ENCODE data around the gene CXCR5.

Gene CXCR5

DNA sequence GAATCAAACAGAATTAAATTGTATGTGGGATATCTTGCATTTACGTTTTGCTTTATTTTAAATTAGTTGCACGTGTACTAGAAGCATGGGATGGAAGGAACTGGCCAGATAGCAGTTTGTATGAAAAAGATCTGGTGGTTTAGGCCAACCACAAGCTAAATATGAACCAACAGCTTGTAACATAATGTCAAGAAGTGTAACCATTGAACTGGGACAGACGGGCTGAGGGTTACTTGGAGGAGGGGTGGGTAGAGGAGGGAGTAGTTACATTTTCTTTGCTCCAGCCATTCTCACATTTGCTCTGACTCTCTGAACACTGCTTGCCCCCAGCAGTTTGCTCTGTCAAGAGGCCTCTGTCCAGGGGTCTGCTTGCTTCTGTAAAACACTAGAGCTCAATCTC lies 31.7 kb upstream of the CXCR5 start:
- no peak overlapping the region for H4K8ac ChIP-seq (ENCODE audit: low read depth, low read length)
- H2BK15ac ChIP-seq (replicated peaks; ENCODE audit: low read depth), result no peak overlapping the region
- no peaks in the 10 kb centered on the region for H3K27me3 ChIP-seq (ENCODE audit: insufficient read depth, low read length, poor library complexity)
- H3K4me2 ChIP-seq (ENCODE audit: low read length), result no peak overlapping the region
- H2AK5ac ChIP-seq (ENCODE audit: low read length), result no peak overlapping the region
- no peak overlapping the region for H3K23ac ChIP-seq (ENCODE audit: low read length)
- H2BK120ac ChIP-seq (ENCODE audit: low read depth, low read length), result no peak overlapping the region
- no peaks in the 10 kb centered on the region for H3K79me2 ChIP-seq (ENCODE audit: control insufficient read depth, insufficient read depth, low read length)
- H3K27ac ChIP-seq (ENCODE audit: low read depth, low read length), result no peak overlapping the region
- no peak overlapping the region for H4K5ac ChIP-seq (ENCODE audit: low read length)
- H3K36me3 ChIP-seq (ENCODE audit: control insufficient read depth, insufficient read depth, low read length), result no peaks in the 10 kb centered on the region
- H3K18ac ChIP-seq (ENCODE audit: low read length), result no peak overlapping the region
- no CpG with 5 or more reads among the region's 3 CpGs for WGBS (ENCODE audit: extremely low coverage, insufficient coverage, low lambda C conversion rate)
- H3K56ac ChIP-seq (ENCODE audit: low read length), result no peak overlapping the region
- H3K9ac ChIP-seq (ENCODE audit: low read length), result no peak overlapping the region
- H3K4me1 ChIP-seq (ENCODE audit: control insufficient read depth, low read depth, low read length), result no peaks in the 10 kb centered on the region
- H3K4me3 ChIP-seq (ENCODE audit: low read length), result no peak overlapping the region
- no peak for DNase-seq
- H3K79me1 ChIP-seq (ENCODE audit: low read length), result no peaks in the 10 kb centered on the region
- H2BK5ac ChIP-seq (ENCODE audit: low read length), result no peak overlapping the region
- no peak overlapping the region for H3K4ac ChIP-seq (ENCODE audit: low read depth, low read length)

DNA sequence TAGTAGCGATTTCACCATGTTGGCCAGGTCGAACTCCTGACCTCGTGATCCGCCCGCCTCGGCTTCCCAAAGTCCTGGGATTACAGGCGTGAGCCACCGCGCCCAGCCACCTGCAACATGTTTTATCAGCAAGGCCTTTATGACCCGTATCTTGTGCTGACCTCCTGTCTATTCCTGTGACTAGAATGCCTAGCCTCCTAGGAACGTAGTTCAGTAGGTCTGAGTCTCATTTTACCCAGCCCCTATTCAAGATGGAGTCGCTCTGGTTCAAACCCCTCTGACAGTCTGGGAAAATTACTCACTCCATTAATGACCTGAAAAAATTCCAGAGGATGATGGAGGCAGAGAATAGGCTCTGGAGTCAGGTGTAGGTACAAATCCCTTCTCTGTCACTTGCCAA lies 30.0 kb upstream of the CXCR5 start:
- Histone ChIP-seq H3K4me3 (ENCODE audit: low read length) (no peak overlapping the region), H3K79me1 (ENCODE audit: low read length) (no peaks in the 10 kb centered on the region), H3K36me3 (ENCODE audit: control insufficient read depth, insufficient read depth, low read length) (no peaks in the 10 kb centered on the region), H2BK5ac (ENCODE audit: low read length) (no peak overlapping the region), H4K8ac (ENCODE audit: low read depth, low read length) (no peak overlapping the region), H3K9ac (ENCODE audit: low read length) (no peak overlapping the region), H3K4me1 (ENCODE audit: control insufficient read depth, low read depth, low read length) (no peaks in the 10 kb centered on the region), H4K5ac (ENCODE audit: low read length) (no peak overlapping the region), H3K4me2 (ENCODE audit: low read length) (no peak overlapping the region), H3K18ac (ENCODE audit: low read length) (no peak overlapping the region), H3K27ac (ENCODE audit: low read depth, low read length) (no peak overlapping the region), H3K23ac (ENCODE audit: low read length) (no peak overlapping the region), H3K27me3 (ENCODE audit: insufficient read depth, low read length, poor library complexity) (no peaks in the 10 kb centered on the region), H2AK5ac (ENCODE audit: low read length) (no peak overlapping the region), H3K56ac (ENCODE audit: low read length) (no peak overlapping the region), H2BK15ac (replicated peaks; ENCODE audit: low read depth) (no peak overlapping the region), H3K4ac (ENCODE audit: low read depth, low read length) (no peak overlapping the region), H3K79me2 (ENCODE audit: control insufficient read depth, insufficient read depth, low read length) (no peaks in the 10 kb centered on the region), H2BK120ac (ENCODE audit: low read depth, low read length) (no peak overlapping the region)
- no peak for DNase-seq
- no CpG with 5 or more reads among the region's 12 CpGs for WGBS (ENCODE audit: extremely low coverage, insufficient coverage, low lambda C conversion rate)

DNA sequence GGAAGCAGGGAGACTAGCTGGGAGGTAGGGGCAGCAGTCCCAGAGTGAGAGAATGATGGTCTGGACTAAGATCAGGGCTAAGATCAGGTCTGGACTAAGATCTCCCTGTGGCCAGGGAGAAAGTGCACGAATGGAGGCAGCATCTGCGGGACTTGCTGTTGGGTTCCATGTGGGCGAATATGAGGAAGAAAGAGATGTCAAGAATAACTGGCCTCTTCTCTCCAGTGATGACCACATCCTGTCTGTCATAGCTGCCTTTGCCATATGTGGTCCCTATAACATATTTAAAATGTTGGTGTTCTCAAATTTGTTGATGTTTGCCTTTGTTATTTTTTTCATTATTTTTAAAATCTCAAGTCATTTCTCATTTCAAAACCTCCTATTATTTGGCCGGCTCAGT lies 27.4 kb upstream of the CXCR5 start:
- no peak overlapping the region for H2AK5ac ChIP-seq (ENCODE audit: low read length)
- no peak for DNase-seq
- no peak overlapping the region for H3K18ac ChIP-seq (ENCODE audit: low read length)
- no peaks in the 10 kb centered on the region for H3K79me1 ChIP-seq (ENCODE audit: low read length)
- H3K23ac ChIP-seq (ENCODE audit: low read length), result no peak overlapping the region
- H2BK15ac ChIP-seq (replicated peaks; ENCODE audit: low read depth), result no peak overlapping the region
- no CpG with 5 or more reads among the region's 4 CpGs for WGBS (ENCODE audit: extremely low coverage, insufficient coverage, low lambda C conversion rate)
- no peak overlapping the region for H2BK5ac ChIP-seq (ENCODE audit: low read length)
- H3K79me2 ChIP-seq (ENCODE audit: control insufficient read depth, insufficient read depth, low read length), result no peaks in the 10 kb centered on the region
- no peak overlapping the region for H3K4me3 ChIP-seq (ENCODE audit: low read length)
- no peak overlapping the region for H3K27ac ChIP-seq (ENCODE audit: low read depth, low read length)
- H2BK120ac ChIP-seq (ENCODE audit: low read depth, low read length), result no peak overlapping the region
- H3K36me3 ChIP-seq (ENCODE audit: control insufficient read depth, insufficient read depth, low read length), result no peaks in the 10 kb centered on the region
- H3K56ac ChIP-seq (ENCODE audit: low read length), result no peak overlapping the region
- no peak overlapping the region for H3K9ac ChIP-seq (ENCODE audit: low read length)
- H3K4me1 ChIP-seq (ENCODE audit: control insufficient read depth, low read depth, low read length), result no peaks in the 10 kb centered on the region
- no peaks in the 10 kb centered on the region for H3K27me3 ChIP-seq (ENCODE audit: insufficient read depth, low read length, poor library complexity)
- H3K4me2 ChIP-seq (ENCODE audit: low read length), result no peak overlapping the region
- H3K4ac ChIP-seq (ENCODE audit: low read depth, low read length), result no peak overlapping the region
- H4K8ac ChIP-seq (ENCODE audit: low read depth, low read length), result no peak overlapping the region
- H4K5ac ChIP-seq (ENCODE audit: low read length), result no peak overlapping the region

DNA sequence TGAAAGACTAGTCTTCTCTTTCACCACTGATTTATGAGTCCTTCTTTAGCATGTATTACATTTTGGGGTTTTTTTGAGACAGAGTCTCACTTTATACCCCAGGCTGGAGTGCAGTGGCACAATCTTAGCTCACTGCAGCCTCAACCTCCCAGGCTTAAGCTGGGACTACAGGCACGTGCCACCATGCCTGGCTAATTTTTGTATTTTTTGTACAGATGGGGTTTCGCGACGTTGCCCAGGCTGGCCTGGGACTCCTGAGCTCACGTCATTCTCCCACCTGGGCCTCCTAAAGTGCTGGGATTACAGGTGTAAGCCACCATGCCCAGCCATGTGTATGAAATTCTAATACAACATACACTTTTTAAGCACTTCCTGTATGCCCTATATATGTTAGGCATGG lies 26.3 kb upstream of the CXCR5 start:
- WGBS (ENCODE audit: extremely low coverage, insufficient coverage, low lambda C conversion rate), result no CpG with 5 or more reads among the region's 5 CpGs

GRCh38 chr11:118859973-118860372 lies 23.7 kb upstream of the CXCR5 start:
- Histone ChIP-seq H2BK5ac (ENCODE audit: low read length) (no peak overlapping the region), H2BK120ac (ENCODE audit: low read depth, low read length) (no peak overlapping the region), H3K4me2 (ENCODE audit: low read length) (no peak overlapping the region), H3K79me2 (ENCODE audit: control insufficient read depth, insufficient read depth, low read length) (no peaks in the 10 kb centered on the region), H3K27ac (ENCODE audit: low read depth, low read length) (no peak overlapping the region), H3K4me1 (ENCODE audit: control insufficient read depth, low read depth, low read length) (no peaks in the 10 kb centered on the region), H3K18ac (ENCODE audit: low read length) (no peak overlapping the region), H3K4me3 (ENCODE audit: low read length) (no peak overlapping the region), H2BK15ac (replicated peaks; ENCODE audit: low read depth) (no peak overlapping the region), H3K79me1 (ENCODE audit: low read length) (no peaks in the 10 kb centered on the region), H4K5ac (ENCODE audit: low read length) (no peak overlapping the region), H3K56ac (ENCODE audit: low read length) (no peak overlapping the region), H3K23ac (ENCODE audit: low read length) (no peak overlapping the region), H3K9ac (ENCODE audit: low read length) (no peak overlapping the region), H3K27me3 (ENCODE audit: insufficient read depth, low read length, poor library complexity) (no peaks in the 10 kb centered on the region), H3K4ac (ENCODE audit: low read depth, low read length) (no peak overlapping the region), H3K36me3 (ENCODE audit: control insufficient read depth, insufficient read depth, low read length) (no peaks in the 10 kb centered on the region), H4K8ac (ENCODE audit: low read depth, low read length) (no peak overlapping the region), H2AK5ac (ENCODE audit: low read length) (no peak overlapping the region)
- DNase-seq, result no peak
- no CpG with 5 or more reads among the region's 4 CpGs for WGBS (ENCODE audit: extremely low coverage, insufficient coverage, low lambda C conversion rate)

More for the DNA sequence above, 26.3 kb upstream of the CXCR5 start:
- no peak overlapping the region for H3K4me3 ChIP-seq (ENCODE audit: low read length)
- H3K9ac ChIP-seq (ENCODE audit: low read length), result no peak overlapping the region
- no peak overlapping the region for H3K23ac ChIP-seq (ENCODE audit: low read length)
- no peaks in the 10 kb centered on the region for H3K27me3 ChIP-seq (ENCODE audit: insufficient read depth, low read length, poor library complexity)
- no peak for DNase-seq
- no peaks in the 10 kb centered on the region for H3K79me2 ChIP-seq (ENCODE audit: control insufficient read depth, insufficient read depth, low read length)
- no peaks in the 10 kb centered on the region for H3K79me1 ChIP-seq (ENCODE audit: low read length)
- H3K18ac ChIP-seq (ENCODE audit: low read length), result no peak overlapping the region
- H3K56ac ChIP-seq (ENCODE audit: low read length), result no peak overlapping the region
- H4K5ac ChIP-seq (ENCODE audit: low read length), result no peak overlapping the region
- H4K8ac ChIP-seq (ENCODE audit: low read depth, low read length), result no peak overlapping the region
- H2BK15ac ChIP-seq (replicated peaks; ENCODE audit: low read depth), result no peak overlapping the region
- no peak overlapping the region for H2AK5ac ChIP-seq (ENCODE audit: low read length)
- H3K4me2 ChIP-seq (ENCODE audit: low read length), result no peak overlapping the region
- H2BK120ac ChIP-seq (ENCODE audit: low read depth, low read length), result no peak overlapping the region
- H3K27ac ChIP-seq (ENCODE audit: low read depth, low read length), result no peak overlapping the region
- no peak overlapping the region for H2BK5ac ChIP-seq (ENCODE audit: low read length)
- no peaks in the 10 kb centered on the region for H3K36me3 ChIP-seq (ENCODE audit: control insufficient read depth, insufficient read depth, low read length)
- no peak overlapping the region for H3K4ac ChIP-seq (ENCODE audit: low read depth, low read length)
- H3K4me1 ChIP-seq (ENCODE audit: control insufficient read depth, low read depth, low read length), result no peaks in the 10 kb centered on the region

DNA sequence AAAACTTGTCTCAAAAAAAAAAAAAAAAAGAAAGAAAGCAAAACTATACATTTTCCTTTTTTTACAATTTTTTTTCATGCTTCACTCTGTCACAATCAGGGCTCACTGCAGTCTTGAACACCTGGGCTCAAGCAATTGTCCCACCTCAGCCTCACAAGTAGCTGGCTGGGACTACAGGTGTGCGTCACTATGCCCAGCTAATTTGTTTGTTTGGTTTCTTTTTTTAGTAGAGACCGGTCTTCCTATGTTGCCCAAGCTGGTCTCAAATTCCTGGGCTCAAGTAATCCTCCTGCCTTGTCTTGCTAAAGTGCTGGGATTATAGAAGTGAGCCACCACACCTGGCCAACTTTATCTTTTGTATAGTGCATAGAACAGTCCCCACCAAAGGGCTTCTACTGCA lies 15.0 kb upstream of the CXCR5 start:
- Histone ChIP-seq H2AK5ac (ENCODE audit: low read length) (no peak overlapping the region), H2BK5ac (ENCODE audit: low read length) (no peak overlapping the region), H3K56ac (ENCODE audit: low read length) (no peak overlapping the region), H3K4me1 (ENCODE audit: control insufficient read depth, low read depth, low read length) (no peaks in the 10 kb centered on the region), H3K36me3 (ENCODE audit: control insufficient read depth, insufficient read depth, low read length) (no peaks in the 10 kb centered on the region), H4K8ac (ENCODE audit: low read depth, low read length) (no peak overlapping the region), H3K4ac (ENCODE audit: low read depth, low read length) (no peak overlapping the region), H3K27ac (ENCODE audit: low read depth, low read length) (no peak overlapping the region), H3K79me2 (ENCODE audit: control insufficient read depth, insufficient read depth, low read length) (no peaks in the 10 kb centered on the region), H3K4me3 (ENCODE audit: low read length) (no peak overlapping the region), H2BK120ac (ENCODE audit: low read depth, low read length) (no peak overlapping the region), H3K23ac (ENCODE audit: low read length) (no peak overlapping the region), H3K4me2 (ENCODE audit: low read length) (no peak overlapping the region), H2BK15ac (replicated peaks; ENCODE audit: low read depth) (no peak overlapping the region), H3K27me3 (ENCODE audit: insufficient read depth, low read length, poor library complexity) (no peaks in the 10 kb centered on the region), H3K18ac (ENCODE audit: low read length) (no peak overlapping the region), H4K5ac (ENCODE audit: low read length) (no peak overlapping the region), H3K79me1 (ENCODE audit: low read length) (no peaks in the 10 kb centered on the region), H3K9ac (ENCODE audit: low read length) (no peak overlapping the region)
- DNase-seq, result no peak
- no CpG with 5 or more reads among the region's 2 CpGs for WGBS (ENCODE audit: extremely low coverage, insufficient coverage, low lambda C conversion rate)

All from mesendoderm (in vitro differentiated cells).